Stimulated activated CD8-positive, alpha-beta memory T cell treated with anti-CD3 and anti-CD28 coated beads, Interleukin-7, amount 100 ng/mL, for 4 hours (primary cell): Measurements from ENCODE around the gene KRTAP10-10.
"Not testable (repeated sequence)": the region's sequence is repeated elsewhere in the genome, so short reads cannot be mapped to it uniquely, and the experiment has no call there.

Experiments used
- DNase-seq, 2 donors: peaks; one replicate each; pipeline ENCODE4 v3.0.0-alpha.2; 2020; ENCODE audit warnings: low read depth in 2 of 2

KRTAP10-10 gene

DNA sequence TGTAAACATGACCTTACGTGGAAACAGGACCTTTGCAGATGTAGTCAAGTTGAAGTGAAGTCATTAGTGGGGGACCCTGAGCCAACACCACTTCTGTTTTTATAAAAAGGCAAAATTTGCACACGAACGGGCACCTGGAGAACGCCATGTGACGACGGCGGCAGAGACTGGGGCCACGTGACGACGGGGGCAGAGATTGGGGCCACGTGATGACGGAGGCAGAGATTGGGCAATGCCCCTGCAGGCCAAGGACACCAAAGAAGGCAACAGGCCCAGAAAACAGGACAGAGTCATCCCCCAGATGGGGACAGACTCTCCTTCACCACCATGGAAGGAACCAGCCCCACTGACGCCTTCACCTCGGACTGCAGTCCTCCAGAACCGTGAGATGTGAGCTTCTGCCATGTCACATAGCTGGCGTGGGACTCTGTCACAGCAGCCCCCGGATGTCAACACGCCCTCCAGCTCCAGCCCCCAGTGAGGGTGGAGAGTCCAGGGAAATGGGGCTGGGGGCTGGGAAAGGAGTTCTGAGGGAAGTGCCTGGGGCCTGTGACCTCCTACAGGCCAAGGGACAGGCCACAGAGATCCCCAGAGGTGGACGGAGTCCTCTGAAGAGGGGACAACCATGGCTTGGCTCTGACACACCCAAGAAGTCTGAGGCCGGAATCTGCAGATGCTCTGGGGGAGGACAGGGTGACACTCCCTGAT is 13.3 kb downstream of the KRTAP10-10 start:
- no peak for DNase-seq

- no peak for DNase-seq
Observed at GRCh38 chr21:44650973-44651675, 14.0 kb downstream of the KRTAP10-10 start.

GRCh38 chr21:44653123-44653522 is 16.0 kb downstream of the KRTAP10-10 start:
- DNase-seq, result no peak

GRCh38 chr21:44653656-44654575 is 16.8 kb downstream of the KRTAP10-10 start:
- peak in 1 of 2 donors; percentile 24 for DNase-seq

DNA sequence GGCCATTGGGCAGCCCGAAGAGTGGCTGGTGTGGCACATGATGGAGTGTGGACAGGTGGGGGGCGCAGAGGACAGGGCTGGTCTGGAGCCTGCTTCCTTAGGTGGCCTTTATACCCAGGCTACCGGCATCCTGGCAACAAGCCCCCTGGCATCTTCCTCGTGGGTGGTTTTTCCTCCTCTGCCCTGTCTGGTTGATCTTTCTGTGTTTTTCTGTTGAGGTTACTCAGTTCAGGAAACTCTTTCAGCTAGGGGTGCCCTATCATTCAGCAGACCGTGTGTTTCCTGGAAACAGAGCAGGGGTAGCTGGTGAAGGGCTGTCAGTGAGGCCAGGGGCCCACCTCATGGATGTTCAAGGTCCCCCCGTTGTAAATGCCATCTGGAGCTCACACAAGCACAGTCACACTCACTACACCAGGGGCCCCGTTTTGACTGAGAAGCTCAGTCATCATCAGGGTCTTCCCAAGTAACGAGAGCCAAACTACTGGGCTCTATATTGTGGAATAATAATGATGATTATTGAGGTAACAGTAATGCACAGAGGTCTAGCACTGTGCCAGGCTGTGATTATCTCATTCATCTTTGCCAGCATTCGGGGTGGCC is 17.5 kb downstream of the KRTAP10-10 start, which contains the start of gene KRTAP12-4:
Gene KRTAP12-4, minus strand, starts transcription at position 84 of the 600 bp plus-strand sequence. Its CDS starts 45 bp downstream, at position 39.
- DNase-seq, result no peak

DNA sequence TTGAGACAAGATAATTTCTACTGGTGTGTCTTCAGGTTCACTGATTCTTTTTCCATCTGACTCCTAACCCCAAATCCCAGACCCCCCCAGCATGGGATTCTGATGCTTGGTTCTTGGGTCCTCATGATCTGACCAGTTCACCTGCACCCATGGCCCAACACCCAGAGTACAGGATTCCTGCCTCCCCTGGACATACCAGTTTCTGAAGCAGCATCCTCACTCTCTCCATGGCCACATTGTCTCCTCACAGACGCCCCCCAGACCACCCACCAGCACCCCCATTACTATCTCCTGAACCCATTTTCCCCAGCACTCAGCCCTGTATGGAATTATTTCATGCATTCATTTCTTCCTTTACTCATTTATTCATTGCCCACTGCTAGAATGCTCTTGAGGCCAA is 19.7 kb downstream of the KRTAP10-10 start:
- DNase-seq, result no peak

DNA sequence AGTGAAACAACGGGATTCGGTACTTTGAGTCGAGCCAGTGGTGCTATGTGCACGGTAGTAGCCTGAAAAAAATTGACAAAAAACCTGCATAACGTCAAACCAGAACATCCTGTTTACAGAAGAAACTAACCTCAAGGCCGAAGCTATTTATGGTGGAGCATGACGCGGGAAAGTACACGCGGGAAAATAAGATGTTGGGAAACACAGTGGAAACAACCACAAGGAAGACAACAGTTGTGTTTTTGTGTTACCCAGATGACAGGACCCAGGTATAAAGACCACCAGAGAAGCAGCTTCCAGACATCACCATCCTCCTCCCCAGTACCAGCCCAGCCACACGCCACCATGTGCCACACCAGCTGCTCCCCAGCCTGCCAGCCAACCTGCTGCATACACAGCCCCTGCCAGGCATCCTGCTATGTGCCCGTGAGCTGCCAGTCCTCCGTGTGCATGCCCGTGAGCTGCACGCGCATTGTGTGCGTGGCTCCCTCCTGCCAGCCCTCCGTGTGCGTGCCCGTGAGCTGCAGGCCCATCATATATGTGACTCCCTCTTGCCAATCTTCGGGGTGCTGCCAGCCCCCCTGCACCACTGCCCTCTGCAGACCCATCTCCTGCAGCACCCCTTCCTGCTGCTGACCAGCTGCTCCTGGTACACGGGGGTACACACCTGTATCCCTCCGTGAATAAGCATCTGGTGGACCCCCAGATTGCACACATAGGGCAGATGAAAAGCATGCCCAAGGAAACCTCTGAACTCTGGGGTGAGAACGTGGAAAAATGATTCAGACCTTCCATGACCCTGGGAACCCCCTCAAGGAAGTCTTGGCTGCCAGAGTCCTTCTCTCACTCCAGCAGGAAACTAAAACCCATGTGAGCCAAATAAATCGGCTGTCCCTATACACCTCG is 20.7 kb downstream of the KRTAP10-10 start, which contains the start of gene KRTAP12-3:
Gene KRTAP12-3, plus strand, starts transcription at position 298 of the 906 bp plus-strand sequence. Its CDS starts 48 bp downstream, at position 346.
- DNase-seq, result peak in 1 of 2 donors; percentile 8

- DNase-seq, result no peak
Observed at GRCh38 chr21:44658541-44658910, 21.4 kb downstream of the KRTAP10-10 start.

DNA sequence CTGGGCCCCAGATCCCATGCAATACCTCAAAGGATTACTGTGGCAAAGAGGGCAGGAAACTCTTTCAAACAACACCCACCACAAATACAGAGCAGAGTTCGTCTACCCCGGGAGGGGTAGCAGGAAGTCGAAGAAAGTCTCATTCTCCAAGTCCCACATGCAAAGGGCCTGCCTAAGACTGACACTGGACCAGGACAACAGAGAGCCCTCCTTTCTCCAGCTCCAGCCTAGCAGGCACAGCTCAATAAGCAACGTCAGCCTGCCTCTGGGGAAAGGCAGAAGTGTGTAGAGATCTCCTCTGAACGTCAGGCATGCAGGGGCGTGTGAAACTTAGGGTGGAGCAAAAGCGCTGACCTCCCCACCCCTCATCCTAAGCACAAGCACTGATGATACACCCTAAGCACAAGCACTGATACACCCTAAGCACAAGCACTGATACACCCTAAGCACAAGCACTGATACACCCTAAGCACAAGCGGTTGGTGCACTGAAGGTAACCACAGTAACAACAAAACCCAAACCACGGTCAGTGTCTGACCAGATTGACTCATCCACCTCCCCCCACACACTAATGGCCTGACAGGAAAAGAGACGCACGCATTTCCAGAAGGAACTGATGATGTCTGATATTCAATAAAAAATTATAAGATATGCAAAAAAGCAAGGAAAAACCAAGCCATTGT is 21.9 kb downstream of the KRTAP10-10 start:
- DNase-seq, result no peak

- not testable (repeated sequence) for DNase-seq
Observed at GRCh38 chr21:44661567-44661966, 24.4 kb downstream of the KRTAP10-10 start.

DNA sequence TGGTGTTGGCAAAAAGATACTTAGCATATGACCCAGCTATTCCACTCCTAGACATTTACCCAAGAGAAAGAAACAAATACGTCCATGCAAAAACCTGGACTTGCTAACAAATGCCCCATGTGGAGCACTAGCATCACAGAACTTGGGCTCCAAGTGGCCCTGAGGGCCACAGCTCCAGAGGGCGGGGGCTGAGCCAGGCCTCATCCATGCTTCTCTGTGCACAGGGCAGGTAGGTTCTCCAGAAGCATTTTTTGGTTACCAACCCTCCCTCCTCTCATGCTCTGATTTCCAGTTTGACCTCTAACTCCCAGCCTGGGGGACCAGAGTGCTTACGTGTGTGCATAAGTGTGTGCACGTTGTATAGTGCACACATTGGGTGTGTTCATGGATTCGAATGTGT is 27.5 kb downstream of the KRTAP10-10 start:
- no peak for DNase-seq

DNA sequence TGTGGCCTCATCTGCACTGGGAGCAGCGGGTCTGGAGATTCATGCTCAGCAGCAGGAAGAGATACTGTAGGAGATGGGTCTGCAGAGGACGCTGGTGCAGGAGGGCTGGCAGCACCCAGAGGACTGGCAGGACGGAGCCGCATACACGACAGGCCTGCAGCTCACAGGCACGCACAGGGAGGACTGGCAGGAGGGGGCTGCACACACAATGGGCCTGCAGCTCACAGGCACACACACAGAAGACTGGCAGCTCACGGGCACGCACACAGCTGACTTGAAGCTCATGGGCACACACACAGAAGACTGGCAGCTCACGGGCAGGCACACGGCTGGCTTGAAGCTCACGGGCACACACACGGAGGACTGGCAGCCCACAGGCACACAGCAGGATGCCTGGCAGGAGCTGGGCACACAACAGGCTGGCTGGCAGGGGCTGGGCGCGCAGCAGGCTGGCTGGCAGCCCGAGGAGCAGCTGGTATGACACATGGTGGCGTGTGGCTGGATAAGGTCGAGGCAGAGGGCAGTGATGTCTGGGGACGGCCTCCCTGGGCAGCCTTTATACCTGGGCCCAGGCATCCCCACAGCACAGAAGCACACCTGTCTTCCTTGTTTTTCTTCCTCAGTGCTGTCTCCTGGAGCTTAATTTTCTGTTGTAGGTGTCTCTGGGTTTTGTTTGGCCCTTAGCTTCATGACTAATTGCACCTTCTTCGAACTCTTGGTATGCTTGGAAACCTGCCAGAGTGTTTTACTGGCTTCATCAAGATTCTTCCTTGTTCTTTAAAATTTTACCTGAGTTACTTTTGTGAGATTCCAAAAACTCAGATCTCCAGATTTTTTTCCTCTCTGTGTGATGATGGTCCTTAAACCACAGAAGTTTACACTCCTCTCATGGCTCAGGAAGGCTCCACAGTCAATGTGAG is 29.5 kb downstream of the KRTAP10-10 start, which contains the start of gene KRTAP12-2:
Gene KRTAP12-2, minus strand, starts transcription at position 527 of the 920 bp plus-strand sequence. Its CDS starts 41 bp downstream, at position 486.
- DNase-seq, result no peak

DNA sequence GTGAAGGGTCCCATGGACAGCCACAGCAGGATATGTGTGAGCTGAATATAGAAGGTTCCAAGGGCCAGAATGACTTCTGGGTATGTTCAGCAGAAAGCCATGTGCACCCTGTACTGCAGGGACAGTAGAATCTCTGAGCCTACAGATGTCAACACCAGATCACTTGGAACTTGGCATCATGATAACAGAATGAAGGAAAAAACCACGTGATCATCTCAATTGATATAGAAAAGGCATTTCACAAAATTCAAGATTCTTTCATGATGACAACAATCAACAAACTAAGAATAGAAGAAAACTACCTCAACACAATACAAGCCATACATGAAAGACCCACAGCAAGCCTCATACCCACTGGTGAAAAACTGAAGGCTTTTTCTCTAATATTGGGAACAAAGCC is 30.5 kb downstream of the KRTAP10-10 start:
- DNase-seq, result no peak

DNA sequence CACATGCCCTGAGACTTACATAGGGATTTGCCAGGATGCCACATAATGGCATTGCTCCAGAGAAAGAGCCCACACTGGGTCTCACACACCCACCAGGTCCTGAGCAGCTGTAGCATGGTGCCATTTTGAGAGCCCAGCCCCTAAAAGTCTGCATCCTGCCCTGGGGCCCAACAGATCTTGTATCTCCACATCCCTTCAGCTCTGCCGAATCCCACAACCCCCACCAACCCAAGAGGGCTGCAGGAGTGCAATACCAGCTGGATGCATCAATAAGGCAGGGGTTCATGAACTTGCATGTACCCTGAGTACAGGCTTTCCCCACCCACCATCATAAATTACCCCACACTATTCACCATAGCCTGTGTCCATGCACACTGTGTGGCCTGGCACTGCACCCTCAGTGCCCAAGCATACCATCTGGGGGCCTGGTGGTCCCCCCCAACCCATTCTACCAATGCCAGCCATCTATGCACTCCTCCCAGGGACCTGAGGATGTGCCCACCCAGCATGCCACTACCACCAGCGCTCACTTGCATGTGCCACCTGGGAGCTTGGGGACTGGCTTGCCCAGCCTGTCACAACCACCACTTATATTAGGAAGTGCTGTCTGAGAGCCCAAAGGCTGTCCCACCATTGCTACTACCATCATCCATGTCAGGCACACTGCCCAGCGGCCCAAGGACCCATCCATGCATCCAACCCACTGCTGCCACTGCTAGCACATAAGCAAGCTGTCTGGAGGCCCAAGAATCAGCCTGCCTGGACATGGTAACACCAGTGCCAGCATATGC is 33.7 kb downstream of the KRTAP10-10 start:
- DNase-seq, result no peak

GRCh38 chr21:44671911-44672310 is 34.8 kb downstream of the KRTAP10-10 start:
- no peak for DNase-seq

DNA sequence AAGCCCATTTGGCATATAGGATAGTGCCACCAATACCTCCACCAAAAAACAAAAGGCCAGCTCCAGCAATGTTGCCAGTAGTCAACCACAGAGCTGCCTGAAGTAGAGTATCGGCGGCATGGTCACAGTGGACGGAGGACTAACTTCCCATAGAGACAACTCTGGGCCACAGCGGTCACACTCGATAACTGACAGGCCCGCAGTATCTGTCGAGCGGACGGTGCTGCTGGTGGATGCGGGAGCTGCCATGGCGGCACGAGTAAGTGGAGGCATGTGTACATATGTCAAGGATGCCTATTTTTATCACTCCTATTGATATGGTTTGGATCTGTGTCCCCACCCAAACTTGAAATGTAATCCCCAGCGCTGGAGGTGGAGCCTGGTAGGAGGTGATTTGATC is 40.7 kb downstream of the KRTAP10-10 start:
- no peak for DNase-seq

GRCh38 chr21:44681152-44681551 is 44.0 kb downstream of the KRTAP10-10 start:
- no peak for DNase-seq
